MCF 10A (cell line): ENCODE results near the gene EPHB6. TPM values are rescaled to one million over a fixed set of nuclear protein-coding genes. Genes with fewer than 3 reads are reported as not detected.

Source experiments
- BruUV-seq: library from RNA; stranded (reverse); fragments of 400-500 nt; replicated peaks from 2 replicates; lab custom pipeline; 2021; lab: Mats Ljungman, UMichigan
- CTCF ChIA-PET: fragments of 300-600 bp; sonication (Branson Sonifier 250); formaldehyde crosslinking; extraction: SDS; loops from one replicate; lab custom pipeline; 2021; ENCODE audit warnings: antibody characterized with exemption, inconsistent platforms; lab: Yijun Ruan, JAX
- POLR2A ChIA-PET: fragments of 300-600, 350-650 bp; sonication (Branson Sonifier 250); formaldehyde crosslinking; extraction: SDS; loops from one replicate; lab custom pipeline; 2020; ENCODE audit warnings: antibody characterized with exemption, inconsistent platforms; lab: Yijun Ruan, JAX
- DNase-seq: peaks from one replicate; pipeline ENCODE4 v3.0.0-alpha.2; 2018; ENCODE audit not compliant: unreplicated experiment
- H3K27ac Mint-ChIP-seq: one replicate; pipeline ENCODE4 v1.8.0; 2022; ENCODE audit warnings: mild to moderate bottlenecking, low read depth, mixed read lengths; ENCODE audit not compliant: unreplicated experiment
- H3K27me3 Mint-ChIP-seq: one replicate; pipeline ENCODE4 v1.8.0; 2022; ENCODE audit warnings: mixed read lengths; ENCODE audit not compliant: insufficient read depth, unreplicated experiment
- H3K36me3 Mint-ChIP-seq: one replicate; pipeline ENCODE4 v1.8.0; 2022; ENCODE audit warnings: mild to moderate bottlenecking, moderate library complexity, mixed read lengths; ENCODE audit not compliant: insufficient read depth, unreplicated experiment
- H3K4me1 Mint-ChIP-seq: one replicate; pipeline ENCODE4 v1.8.0; 2022; ENCODE audit warnings: mixed read lengths; ENCODE audit not compliant: insufficient read depth, unreplicated experiment
- H3K4me3 Mint-ChIP-seq: one replicate; pipeline ENCODE4 v1.8.0; 2022; ENCODE audit warnings: mild to moderate bottlenecking, moderate library complexity, mixed read lengths; ENCODE audit not compliant: unreplicated experiment
- H3K9me3 Mint-ChIP-seq: one replicate; pipeline ENCODE4 v1.8.0; 2022; ENCODE audit warnings: mixed read lengths; ENCODE audit not compliant: unreplicated experiment
- CTCF ChIP-seq: fragments of 200-600 bp; IDR thresholded peaks from one replicate; pipeline ENCODE4 v1.8.0; 2022; ENCODE audit warnings: antibody characterized with exemption, mild to moderate bottlenecking; ENCODE audit not compliant: unreplicated experiment
- intact Hi-C: fragments of 100-400 bp; cut with micrococcal nuclease; formaldehyde crosslinking; loops from 2 replicates; pipeline ENCODE4 v1.14.1; 2022
- total RNA-seq: library from RNA; stranded (reverse); gene quantifications from 2 replicates; pipeline ENCODE4 v1.2.3, GENCODE V29; 2022

The EPHB6 gene
- total RNA-seq, 1 experiment from 2014 or later = 1.4 TPM

GRCh38 chr7:142864980-142865747, 10.3 kb downstream of the EPHB6 start:
- BruUV-seq = no TSS peak
- TF ChIP-seq CTCF = no peak
- peaks cover 30% of the 10 kb centered on the region for H3K27me3 Mint-ChIP-seq

GRCh38 chr7:142865766-142866165, 10.9 kb downstream of the EPHB6 start:
- no peak overlapping the region for H3K4me3 Mint-ChIP-seq
- peaks cover 5% of the 10 kb centered on the region for H3K4me1 Mint-ChIP-seq
- no TSS peak for BruUV-seq
- TF ChIP-seq CTCF = no peak
- intact Hi-C loops = loop anchor here (1.0 kb wide), 1 partner anchor 11 kb away; no protein-coding TSS in a partner anchor
- H3K9me3 Mint-ChIP-seq = no peaks in the 10 kb centered on the region
- no peak for DNase-seq
- no peak overlapping the region for H3K27ac Mint-ChIP-seq
- no peaks in the 10 kb centered on the region for H3K36me3 Mint-ChIP-seq
- ChIA-PET CTCF (interaction anchor here (0.6 to 7.8 kb wide), 35 partner anchors 8 to 508 kb away, joined by 3 to 86 read pairs (median 5); partner anchors contain the start of genes EPHB6 and TAS2R40), POLR2A (interaction anchor here (0.6 to 2.1 kb wide), 3 partner anchors 10 to 551 kb away, joined by 3 to 7 read pairs (median 5); partner anchors contain the start of gene EPHB6)
- H3K27me3 Mint-ChIP-seq = peaks cover 30% of the 10 kb centered on the region

More at GRCh38 chr7:142864980-142865747, 10.3 kb downstream of the EPHB6 start:
- Mint-ChIP-seq H3K4me1 (peaks cover 5% of the 10 kb centered on the region), H3K36me3 (no peaks in the 10 kb centered on the region), H3K27ac (no peak overlapping the region), H3K9me3 (no peaks in the 10 kb centered on the region), H3K4me3 (no peak overlapping the region)
- intact Hi-C loops = no loop called here
- CTCF ChIA-PET = interaction anchor here (0.6 to 7.8 kb wide), 18 partner anchors 8 to 368 kb away, joined by 3 to 86 read pairs (median 4); partner anchors contain the start of gene EPHB6
- POLR2A ChIA-PET = interaction anchor here (1.5 to 2.1 kb wide), 2 partner anchors 9 to 10 kb away, joined by 5 to 7 read pairs; partner anchors contain the start of gene EPHB6
- peak; percentile 85 for DNase-seq

- H3K27ac Mint-ChIP-seq = no peak overlapping the region
- H3K27me3 Mint-ChIP-seq = peaks cover 22% of the 10 kb centered on the region
- H3K4me1 Mint-ChIP-seq = peaks cover 5% of the 10 kb centered on the region
- no peak overlapping the region for H3K4me3 Mint-ChIP-seq
- H3K9me3 Mint-ChIP-seq = no peaks in the 10 kb centered on the region
- ChIA-PET POLR2A (interaction anchor here (0.6 to 2.1 kb wide), 3 partner anchors 11 to 550 kb away, joined by 3 to 7 read pairs (median 5); partner anchors contain the start of gene EPHB6), CTCF (interaction anchor here (0.6 to 7.8 kb wide), 48 partner anchors 8 to 527 kb away, joined by 3 to 86 read pairs (median 4); partner anchors contain the start of genes EPHB6 and TAS2R40)
- intact Hi-C loops = loop anchor here (1.0 kb wide), 1 partner anchor 12 kb away; no protein-coding TSS in a partner anchor
- no peaks in the 10 kb centered on the region for H3K36me3 Mint-ChIP-seq
- BruUV-seq = no TSS peak
- peak; percentile 61 for TF ChIP-seq CTCF
- DNase-seq = peak; percentile 73
Measured at GRCh38 chr7:142866361-142867096, 11.7 kb downstream of the EPHB6 start.
